Measurements from ENCODE around the gene ITPRID1.

DNA sequence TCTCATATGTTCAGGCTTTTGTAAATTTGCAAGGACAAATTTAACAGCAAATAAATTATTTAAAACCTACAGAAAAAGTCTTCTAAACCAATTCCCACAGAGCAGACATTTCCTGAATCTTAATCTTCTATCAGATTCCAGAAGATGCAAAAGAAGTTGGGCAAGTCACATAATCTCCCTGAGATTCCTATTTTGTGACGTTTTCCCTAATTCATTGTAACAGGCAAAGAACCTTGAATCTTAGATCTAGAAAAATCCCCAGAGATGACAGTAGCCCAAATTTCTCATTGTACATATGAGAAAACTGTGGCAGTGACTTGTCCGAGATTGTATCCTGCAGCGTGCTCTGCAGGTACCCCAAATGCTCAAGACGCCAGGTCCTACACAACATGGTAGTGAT is 4.9 kb downstream of the ITPRID1 start:
- TF ChIP-seq, protein P1, sequence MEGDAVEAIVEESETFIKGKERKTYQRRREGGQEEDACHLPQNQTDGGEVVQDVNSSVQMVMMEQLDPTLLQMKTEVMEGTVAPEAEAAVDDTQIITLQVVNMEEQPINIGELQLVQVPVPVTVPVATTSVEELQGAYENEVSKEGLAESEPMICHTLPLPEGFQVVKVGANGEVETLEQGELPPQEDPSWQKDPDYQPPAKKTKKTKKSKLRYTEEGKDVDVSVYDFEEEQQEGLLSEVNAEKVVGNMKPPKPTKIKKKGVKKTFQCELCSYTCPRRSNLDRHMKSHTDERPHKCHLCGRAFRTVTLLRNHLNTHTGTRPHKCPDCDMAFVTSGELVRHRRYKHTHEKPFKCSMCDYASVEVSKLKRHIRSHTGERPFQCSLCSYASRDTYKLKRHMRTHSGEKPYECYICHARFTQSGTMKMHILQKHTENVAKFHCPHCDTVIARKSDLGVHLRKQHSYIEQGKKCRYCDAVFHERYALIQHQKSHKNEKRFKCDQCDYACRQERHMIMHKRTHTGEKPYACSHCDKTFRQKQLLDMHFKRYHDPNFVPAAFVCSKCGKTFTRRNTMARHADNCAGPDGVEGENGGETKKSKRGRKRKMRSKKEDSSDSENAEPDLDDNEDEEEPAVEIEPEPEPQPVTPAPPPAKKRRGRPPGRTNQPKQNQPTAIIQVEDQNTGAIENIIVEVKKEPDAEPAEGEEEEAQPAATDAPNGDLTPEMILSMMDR (IDR thresholded peaks at IDR 0.05; ENCODE audit: low read depth, low read length), result no peak
- no peak for TF ChIP-seq EZH2phosphoT487 (IDR thresholded peaks at IDR 0.05; ENCODE audit: low read depth)

All from OCI-LY3 (cell line).